Germinal center (tissue), 1 donor: ENCODE results near the gene DDIT3.
"Not testable (repeated sequence)": the region's sequence is repeated elsewhere in the genome, so short reads cannot be mapped to it uniquely, and the experiment has no call there.

Experiments
- DNase-seq: peaks from one replicate; pipeline ENCODE4 v3.0.0; 2012; ENCODE audit warnings: mixed read lengths, low spot score

DDIT3 gene

DNA sequence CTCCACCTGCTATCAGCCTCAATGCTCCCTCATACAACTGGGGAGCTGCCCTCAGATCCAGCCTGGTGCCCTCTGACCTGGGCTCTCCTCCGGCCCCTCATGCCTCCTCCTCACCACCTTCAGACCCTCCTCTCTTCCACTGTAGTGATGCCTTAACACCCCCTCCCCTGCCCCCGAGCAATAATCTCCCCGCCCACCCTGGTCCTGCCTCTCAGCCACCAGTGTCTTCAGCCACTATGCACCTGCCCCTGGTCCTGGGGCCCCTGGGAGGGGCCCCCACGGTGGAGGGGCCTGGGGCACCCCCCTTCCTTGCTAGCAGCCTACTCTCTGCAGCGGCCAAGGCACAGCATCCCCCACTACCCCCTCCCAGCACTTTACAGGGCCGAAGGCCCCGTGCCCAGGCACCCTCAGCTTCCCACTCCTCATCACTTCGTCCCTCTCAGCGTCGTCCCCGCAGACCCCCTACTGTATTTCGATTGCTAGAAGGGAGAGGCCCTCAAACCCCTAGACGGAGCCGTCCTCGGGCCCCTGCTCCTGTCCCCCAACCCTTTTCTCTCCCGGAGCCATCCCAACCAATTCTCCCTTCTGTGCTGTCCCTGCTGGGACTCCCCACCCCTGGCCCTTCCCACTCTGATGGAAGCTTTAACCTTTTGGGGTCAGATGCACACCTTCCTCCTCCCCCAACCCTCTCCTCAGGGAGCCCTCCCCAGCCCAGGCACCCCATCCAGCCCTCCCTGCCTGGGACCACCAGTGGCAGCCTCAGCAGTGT lies 5.5 kb upstream of the DDIT3 start:
- DNase-seq: no peak

DNA sequence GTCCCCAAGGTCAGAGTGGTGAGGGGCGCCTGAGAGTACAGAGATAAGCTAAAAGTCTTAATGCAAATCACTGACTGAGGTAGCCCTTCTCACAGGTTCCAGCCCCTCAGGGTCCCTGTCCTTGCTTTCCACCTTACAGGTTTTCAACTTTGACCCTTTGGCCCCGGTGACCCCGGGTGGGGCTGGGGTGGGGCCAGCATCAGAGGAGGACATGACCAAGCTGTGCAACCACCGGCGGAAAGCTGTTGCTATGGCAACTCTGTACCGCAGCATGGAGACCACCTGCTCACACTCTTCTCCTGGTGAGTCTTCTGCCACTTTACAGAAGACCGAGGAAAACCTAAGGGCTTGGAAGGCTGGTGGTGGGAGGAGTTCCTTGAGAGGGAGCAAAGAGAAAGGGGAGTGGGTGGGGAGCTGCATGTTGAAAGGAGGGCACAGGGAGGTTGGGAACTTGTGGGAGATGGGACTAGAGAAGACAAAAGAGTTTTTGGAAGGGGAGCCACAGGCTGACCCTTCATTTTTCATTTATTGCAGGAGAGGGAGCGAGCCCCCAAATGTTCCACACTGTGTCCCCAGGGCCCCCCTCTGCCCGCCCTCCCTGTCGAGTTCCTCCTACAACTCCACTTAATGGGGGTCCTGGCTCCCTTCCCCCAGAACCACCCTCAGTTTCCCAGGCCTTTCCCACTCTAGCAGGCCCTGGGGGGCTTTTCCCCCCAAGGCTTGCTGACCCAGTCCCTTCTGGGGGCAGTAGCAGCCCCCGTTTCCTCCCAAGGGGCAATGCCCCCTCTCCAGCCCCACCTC lies 4.7 kb upstream of the DDIT3 start:
- no peak for DNase-seq

DNA sequence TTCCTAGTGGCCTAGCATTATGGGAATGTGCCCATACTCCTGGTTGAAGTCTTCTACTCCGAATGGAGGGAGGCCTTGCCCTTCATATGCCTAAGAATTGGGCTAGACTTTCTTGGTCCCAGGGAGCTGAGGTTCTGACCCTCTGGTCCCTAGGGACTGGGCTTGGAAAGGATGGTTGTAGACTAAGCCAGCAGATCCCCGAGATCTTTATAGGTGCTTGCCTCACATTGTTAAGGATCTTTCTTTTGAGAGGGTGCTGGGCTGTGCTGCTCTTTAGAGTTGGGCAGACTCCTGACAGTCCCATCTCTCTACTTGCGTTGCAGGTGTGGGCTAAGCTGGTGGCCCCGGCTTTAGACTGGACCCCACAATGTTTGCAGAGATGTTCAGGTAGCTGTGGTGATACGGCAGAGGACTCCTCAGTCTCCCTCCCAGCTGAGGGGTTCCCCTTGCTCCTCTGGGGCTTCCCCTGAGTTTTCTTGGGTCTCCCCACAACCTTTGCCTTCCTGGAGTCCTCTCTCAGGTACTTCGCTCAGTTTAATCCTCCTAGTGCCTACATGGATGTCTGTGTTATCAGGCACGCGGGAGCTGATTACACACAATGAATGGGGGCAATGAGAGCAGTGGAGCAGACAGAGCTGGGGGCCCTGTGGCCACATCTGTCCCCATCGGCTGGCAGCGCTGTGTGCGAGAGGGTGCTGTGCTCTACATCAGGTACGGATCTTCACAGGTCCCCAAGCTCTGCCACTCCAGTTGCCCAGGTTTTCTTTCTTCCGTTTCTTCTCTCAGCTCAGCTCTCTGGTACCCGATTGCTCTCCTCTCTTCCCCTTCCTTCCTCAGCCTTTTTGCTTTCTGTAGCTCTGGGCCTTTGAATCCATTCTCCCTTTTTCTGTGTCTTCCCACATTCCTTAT lies 3.6 kb upstream of the DDIT3 start:
- DNase-seq: no peak

DNA sequence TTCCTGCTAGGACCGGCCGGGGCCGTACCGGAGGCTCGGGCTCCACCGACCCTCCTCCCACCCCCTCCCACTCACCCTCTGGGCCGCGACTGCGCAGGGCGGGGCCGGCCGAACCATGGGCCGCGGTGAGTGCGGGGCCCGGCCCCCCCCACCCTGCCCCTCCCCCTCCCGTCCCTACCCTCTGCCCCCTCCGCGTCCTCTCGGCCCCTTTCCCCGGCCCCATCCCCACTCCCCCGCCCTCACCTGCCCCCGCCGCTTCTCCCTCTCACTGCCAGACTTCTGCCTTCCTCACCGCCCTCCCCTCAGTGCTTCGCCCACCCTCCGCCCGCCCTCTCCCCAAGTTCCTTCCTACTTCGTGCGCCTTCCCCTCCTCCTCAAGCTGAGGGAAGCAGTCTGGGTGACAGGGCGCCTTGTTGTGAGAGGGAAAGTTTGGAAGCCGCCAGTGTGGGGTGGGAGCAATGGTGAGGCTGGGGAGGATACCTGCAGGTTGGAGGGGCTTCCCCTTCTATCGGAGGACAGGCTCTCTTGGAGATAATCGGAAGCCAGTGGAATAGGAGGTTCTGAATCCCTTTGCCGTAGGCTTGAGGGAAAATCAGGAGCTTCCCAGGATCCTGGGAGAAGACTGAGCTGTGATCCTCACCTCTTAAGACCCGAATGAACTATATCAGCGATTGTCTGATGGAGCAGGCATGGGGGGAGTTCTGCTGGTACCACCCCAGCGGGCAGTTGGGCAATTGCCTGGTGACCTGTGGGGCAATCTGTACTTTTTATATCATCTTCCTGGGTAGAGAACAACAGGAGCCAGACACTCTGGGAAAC lies 2.8 kb upstream of the DDIT3 start:
- DNase-seq: no peak

DNA sequence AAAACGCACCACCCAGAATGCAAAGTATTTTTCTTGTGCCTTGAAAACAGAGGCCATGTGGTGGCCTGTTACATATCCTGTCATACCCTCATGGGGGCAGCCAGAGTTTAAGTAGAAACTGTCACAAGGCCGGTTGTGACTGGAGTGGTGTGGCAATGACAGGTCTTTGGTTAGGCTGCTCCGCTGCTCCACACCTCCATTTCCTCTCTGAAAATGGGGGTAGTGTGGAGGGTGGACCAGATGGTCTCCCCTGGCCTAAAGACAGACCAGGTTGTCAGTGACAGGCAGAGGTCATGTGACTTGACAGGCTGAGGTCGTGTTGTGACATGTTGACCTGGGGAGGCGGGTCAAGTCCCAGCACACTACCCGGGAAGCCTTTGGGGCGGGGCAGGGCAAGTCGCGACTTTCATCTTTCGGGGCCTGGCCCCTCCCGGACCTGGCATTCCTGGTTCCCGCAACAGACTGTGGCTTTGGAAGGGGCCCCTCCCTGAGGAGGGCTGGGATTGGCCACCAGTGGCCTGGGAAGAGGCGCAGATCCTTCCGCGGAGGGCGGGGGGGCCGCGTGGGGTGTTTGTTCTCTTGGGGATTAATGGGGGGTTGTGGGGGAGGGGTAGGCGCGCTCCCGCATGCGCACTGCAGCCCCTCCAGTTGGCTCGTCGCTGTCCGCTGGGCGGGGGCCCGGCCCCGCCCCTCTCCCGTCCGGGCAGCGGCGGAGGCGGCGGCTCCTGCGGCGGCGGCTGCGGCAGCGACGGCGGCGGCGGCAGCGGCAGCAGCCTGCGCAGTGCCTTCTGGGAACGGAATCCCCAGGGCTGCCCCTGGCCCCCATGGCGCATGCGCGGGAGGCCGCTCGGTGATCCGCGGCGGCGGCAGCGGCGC lies 1.9 kb upstream of the DDIT3 start, which contains the start of gene MBD6:
TSS of gene MBD6 (plus strand) at position 814 of the 876 bp plus-strand sequence. CDS start 1,480 bp downstream, outside the sequence.
- peak; percentile 98 for DNase-seq

DNA sequence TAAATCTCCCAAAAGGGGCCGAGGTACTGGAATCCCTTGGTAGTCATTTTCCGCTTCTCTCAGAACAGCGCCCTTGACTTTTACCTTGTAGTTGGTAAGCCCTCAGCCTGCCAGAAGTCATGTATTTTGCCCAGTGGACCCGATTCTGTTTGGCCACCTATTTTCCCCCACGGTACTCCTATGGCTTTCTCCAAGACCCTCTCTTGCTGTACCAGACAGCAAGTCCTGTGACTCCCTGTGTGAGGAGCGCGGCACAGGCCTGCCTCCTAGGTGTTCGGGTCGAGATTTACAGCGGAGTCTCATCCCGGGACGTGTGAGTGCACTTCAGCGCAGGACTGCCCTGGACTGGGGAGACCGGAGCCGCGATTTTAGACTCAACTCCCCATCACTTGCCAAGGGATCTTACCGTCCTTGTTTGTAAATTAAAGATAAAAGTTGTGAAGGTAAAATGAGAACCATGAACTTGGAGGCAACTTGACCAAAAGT lies 1.3 kb upstream of the DDIT3 start:
- DNase-seq: no peak

DNA sequence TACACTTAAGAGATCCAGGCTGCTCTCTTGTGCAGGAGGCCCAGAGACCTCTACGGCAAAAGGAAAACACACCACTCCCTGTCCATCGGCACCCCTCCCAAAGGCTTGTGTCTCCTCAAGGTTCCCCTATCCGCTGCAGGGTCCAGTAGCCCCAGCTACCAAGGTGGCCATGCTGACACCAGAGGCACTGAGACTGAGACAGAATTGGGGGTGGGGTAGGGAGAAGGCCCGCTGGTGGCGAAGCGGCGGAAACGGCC lies 590 bp downstream of the DDIT3 start:
- peak; percentile 30 for DNase-seq

DNA sequence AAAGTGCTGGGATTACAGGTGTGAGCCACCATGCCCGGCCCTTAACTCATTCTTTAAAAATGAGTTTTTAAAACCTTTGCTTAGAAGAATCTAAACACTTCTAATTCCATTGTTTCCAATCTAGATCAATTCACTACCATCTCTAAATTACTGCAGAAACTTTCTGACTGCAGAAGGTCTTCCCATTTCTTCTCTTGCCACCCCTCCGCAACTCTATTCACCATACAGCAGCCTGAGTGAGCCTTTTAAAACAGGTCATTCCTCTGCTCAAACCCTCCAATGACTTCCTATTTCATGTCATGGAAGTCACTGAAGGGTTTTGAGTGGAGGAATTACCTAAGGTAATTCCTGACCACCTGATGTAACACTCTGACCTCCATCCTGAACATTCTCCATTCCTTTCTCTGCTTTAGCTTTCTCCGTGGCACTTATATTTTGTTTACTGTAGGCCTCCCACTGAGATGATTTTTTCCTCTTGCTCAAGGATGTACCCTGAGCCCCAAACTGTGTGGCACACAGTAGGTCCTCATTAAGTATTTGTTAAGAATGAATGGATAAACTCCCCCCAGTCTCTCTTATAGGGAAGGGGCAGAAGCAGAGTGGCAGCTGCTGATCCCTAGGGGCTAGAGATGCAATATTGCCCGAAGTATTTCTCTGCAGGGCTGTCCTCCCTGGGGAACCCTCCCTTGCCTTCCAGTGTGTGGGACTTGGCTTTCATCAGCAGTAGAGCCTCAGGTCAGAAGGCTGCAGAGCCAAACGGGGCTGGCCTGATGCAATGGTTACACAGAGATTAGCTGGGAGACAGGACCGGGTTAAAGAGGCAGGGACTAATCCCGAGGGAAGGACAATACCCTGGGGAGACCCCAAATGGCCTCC lies 1.2 kb downstream of the DDIT3 start:
- peak; percentile 38 for DNase-seq

DNA sequence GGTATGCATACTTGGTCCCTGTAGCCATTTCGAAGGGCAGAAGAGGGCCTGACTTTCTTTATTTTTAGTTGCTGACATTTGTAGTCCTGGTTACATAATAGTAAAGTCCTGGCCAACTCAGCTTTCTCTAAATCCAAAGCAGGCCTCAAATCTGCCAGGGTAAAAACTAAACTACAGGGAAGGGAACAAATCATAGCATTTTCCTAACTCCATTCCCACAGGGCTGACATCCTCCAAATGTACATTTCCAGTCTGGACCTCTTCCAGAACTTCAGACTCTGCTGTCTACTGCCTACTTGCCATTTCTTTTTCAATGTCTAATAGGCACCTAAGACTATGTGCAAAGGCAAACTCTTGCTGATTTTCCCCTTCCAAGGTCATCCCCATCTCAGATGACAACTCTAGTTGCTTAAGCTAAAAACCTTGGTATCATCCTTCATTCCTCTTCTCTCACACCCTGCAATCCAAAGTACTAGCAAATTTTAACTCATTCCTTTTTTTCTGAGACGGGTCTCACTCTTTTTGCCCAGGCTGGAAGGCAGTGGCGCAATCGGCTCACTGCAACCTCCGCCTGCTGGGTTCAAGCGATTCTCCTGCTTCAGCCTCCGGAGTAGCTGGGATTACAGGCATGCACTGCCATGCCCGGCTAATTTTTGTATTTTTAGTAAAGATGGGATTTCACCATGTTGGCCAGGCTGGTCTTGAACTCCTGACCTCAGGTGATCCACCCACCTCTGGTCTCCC lies 2.0 kb downstream of the DDIT3 start:
- no peak for DNase-seq

DNA sequence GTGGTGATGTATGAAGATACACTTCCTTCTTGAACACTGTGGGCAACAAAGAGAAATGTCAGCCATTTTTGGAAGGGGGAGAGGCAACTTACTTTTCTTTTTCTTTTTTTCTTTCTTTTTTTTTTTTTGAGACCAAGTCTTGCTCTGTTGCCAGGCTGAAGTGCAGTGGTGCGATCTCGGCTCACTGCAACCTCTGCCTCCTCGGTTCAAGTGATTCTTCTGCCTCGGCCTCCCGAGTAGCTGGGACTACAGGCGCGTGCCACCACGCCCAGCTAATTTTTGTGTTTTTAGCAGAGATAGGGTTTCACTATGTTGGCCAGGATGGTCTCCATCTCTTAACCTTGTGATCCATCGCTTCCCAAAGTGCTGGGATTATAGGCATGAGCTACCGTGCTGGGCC lies 2.6 kb downstream of the DDIT3 start:
- DNase-seq: not testable (repeated sequence)

DNA sequence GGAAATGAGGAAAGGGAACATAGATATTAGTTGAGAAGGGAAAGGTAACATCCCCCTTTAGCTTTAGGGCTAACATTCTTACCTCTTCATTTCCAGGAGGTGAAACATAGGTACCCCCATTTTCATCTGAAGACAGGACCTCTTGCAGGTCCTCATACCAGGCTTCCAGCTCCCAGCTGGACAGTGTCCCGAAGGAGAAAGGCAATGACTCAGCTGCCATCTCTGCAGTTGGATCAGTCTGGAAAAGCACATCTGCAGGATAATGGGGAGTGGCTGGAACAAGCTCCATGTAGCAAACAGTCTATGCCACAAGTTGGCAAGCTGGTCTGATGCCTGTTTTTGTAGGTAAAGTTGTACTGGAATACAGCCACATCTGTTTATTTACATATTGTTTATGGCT lies 3.1 kb downstream of the DDIT3 start:
- DNase-seq: no peak

DNA sequence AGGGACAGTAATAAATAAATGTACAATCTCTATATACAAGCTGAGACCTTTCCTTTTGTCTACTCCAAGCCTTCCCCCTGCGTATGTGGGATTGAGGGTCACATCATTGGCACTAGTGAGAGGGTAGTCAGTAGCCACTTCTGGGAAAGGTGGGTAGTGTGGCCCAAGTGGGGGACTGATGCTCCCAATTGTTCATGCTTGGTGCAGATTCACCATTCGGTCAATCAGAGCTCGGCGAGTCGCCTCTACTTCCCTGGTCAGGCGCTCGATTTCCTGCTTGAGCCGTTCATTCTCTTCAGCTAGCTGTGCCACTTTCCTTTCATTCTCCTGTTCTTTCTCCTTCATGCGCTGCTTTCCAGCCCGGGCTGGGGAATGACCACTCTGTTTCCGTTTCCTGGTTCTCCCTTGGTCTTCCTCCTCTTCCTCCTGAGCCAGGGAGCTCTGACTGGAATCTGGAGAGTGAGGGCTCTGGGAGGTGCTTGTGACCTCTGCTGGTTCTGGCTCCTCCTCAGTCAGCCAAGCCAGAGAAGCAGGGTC lies 3.6 kb downstream of the DDIT3 start:
- DNase-seq: no peak

DNA sequence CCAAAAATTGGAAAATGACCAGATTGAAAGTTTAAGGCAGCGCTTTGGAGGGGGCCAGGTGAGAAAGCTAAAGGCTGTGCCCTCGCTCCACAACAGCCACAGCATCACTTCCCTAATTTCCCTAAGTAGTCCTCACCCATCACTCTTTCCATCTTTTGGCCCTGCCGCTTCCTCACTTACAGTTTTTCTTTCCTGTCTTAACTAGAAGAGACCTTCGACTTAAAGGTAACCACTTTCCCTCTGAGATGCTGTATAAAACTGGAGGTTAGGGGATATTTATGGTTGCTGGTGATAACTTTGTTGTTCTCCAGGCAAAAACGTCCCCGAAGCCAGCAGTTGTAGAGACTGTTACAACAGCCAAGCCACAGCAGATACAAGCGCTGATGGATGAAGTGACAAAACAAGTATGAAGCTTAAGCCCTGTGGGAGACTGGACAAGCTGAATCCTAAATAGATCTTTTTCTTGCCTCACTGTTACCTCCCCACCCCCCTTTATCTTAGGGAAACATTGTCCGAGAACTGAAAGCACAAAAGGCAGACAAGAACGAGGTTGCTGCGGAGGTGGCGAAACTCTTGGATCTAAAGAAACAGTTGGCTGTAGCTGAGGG lies 4.3 kb downstream of the DDIT3 start:
- no peak for DNase-seq

DNA sequence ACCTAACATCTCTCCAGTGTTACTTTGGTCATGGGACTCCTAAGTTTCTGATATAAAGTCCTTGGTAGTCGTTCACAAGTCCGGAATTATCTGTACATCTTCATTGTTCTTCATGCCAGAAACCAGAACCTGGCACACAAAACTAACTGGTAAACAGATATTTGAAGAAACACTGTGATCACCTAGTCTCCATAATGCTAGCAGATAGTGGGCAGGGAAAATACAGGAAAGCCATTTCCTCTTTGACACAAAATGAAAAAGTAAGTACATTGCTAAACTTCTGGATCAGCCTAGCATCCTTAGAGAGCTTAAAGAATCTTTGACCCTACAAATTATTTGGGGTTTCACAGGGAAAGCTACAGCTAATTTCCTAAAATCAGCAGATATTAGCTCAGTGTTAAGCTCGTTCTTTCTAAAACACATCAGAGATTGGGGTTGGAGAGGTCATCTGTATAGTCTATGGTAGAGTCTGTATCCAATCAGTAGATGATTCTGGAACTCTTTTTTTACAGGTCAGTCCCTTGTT lies 4.8 kb downstream of the DDIT3 start:
- DNase-seq: no peak

DNA sequence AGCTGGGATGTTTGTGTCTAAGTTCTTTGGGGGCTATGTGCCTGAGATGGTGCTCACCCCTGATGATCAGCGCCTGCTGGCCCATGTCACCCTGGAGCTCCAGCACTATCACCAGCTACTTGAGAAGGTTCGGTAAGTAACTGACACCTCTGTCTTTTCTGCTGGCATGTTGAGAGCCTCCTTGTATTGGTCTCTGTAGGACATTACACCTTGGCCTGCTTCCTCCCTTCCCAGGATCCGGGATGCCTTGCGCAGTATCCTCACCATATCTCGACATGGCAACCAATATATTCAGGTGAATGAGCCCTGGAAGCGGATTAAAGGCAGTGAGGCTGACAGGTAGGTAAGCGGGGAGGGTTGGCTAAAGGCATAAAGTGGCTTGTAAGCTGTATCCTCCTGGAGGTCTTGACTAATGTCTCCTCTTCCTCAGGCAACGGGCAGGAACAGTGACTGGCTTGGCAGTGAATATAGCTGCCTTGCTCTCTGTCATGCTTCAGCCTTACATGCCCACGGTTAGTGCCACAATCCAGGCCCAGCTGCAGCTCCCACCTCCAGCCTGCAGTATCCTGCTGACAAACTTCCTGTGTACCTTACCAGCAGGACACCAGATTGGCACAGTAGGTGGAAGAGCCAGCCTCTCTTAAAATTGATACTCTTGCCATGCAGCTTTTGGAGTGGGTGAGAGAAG lies 5.5 kb downstream of the DDIT3 start:
- DNase-seq: no peak

DNA sequence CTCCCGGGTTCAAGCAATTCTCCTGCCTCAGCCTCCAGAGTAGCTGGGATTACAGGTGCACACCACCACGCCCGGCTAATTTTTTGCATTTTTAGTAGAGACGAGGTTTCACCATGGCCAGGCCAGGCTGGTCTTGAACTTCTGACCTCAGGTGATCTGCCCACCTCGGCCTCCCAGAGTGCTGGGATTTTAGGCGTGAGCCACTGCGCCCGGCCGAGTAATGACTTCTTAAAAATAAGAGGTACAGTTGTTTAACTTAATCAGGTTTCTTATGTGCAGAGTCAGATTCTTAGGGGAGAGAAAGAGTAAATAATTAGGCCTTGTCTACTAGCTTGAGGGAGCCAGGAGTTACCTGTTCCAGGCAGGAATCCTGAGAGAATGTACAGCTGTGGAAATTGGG lies 6.1 kb downstream of the DDIT3 start:
- not testable (repeated sequence) for DNase-seq

DNA sequence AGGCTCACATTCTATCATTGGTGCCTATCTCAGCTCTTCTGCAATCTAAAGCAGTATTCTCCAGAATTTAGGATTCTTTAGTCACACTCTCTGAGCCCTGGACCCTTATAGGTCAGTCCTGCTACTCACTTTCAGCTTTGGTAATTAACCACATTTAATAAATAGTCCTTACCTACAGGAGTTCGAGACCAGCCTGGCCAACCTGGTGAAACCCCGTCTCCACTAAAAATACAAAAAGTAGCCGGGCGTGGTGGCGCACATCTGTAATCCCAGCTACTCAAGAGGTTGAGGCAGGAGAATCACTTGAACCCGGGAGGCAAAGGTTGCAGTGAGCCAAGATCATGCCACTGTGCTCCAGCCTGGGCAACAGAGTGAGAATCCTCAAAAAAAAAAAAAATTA lies 6.6 kb downstream of the DDIT3 start:
- DNase-seq: not testable (repeated sequence)
